BE2C (cell line): ENCODE results near the gene METTL1.
"Not testable (repeated sequence)": the region's sequence is repeated elsewhere in the genome, so short reads cannot be mapped to it uniquely, and the experiment has no call there.

ENCODE experiments used
- DNase-seq: peaks from one replicate; pipeline ENCODE4 v3.0.0-alpha.2; 2020
- H3K27me3 ChIP-seq: fragments of 250-450 bp; sonication (Bioruptor Pico); 2 replicates; pipeline ENCODE4 v1.5.1; 2020; ENCODE audit warnings: mild to moderate bottlenecking
- H3K36me3 ChIP-seq: fragments of 250-450 bp; sonication (Bioruptor Pico); 2 replicates; pipeline ENCODE4 v1.5.1; 2020; ENCODE audit warnings: mild to moderate bottlenecking
- H3K4me1 ChIP-seq: fragments of 250-450 bp; sonication (Bioruptor Pico); 2 replicates; pipeline ENCODE4 v1.5.1; 2020
- H3K4me3 ChIP-seq: 2 replicates; pipeline ENCODE4 v1.5.1; 2011; ENCODE audit warnings: low read depth, low read length
- H3K9me3 ChIP-seq: fragments of 250-450 bp; sonication (Bioruptor Pico); 2 replicates; pipeline ENCODE4 v1.5.1; 2020
- CTCF ChIP-seq: IDR thresholded peaks from 2 replicates; pipeline ENCODE4 v1.5.1; 2012; ENCODE audit warnings: mild to moderate bottlenecking, low read depth, low read length

Gene METTL1

DNA sequence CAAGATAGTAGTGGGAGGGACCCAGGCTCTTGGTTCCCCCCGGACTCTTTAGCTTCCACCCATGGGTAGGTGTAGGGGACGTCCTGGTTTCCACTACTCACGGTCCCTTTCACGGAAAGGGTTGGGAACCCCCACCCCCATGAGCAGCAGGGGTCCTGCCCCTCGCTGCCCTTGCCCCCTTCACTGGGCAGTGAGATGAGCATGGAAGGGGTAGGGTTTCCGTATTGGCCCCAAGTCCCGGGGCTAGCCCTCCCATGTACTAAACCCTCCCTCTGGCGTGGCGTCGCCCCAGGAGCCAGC lies 46.1 kb downstream of the METTL1 start:
- TF ChIP-seq CTCF, result no peak
- Histone ChIP-seq H3K4me1 (peaks cover 2% of the 10 kb centered on the region; the same call in 1 of the 2 replicates), H3K4me3 (peak overlapping the region; percentile 89), H3K36me3 (no peaks in the 10 kb centered on the region), H3K27me3 (no peaks in the 10 kb centered on the region), H3K9me3 (no peaks in the 10 kb centered on the region)
- no peak for DNase-seq

DNA sequence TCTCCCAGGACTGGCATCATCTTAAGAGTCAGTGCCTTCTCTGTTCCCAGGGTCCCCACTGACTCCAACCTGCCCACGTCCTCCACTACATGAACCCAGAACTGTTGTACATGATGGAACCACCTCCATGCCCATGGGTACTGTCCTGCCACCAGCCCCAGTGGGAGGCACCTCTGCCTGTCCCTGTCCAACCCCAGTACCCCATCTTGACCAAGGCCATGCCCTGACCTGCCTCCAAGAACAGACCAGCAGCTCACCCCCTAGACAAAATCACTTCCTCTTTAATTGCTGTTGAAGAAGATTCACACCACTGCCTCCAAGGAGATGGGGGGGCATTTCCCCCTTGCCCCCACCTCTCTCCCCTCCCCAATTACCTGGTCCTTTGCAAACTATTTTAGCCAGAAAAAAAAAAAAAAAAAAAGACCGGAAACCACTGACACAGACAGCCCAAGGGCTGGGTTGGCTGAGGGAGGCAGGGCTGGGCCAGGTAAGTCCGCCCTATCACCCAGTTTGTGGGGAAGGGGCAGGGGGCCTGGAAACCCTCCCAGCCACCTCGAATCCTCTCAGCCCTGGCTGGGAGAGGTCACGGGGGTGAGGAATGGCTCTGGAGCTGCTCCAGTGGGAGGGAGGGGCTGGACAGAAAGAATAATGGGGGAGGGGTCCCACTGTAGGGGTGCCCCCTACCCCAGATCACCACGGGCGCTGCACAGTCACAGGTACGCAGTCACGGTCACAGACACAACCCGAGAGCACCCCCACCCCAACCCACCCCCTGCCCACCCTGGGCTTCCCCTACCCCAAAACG lies 46.8 kb downstream of the METTL1 start:
- DNase-seq, result no peak
- Histone ChIP-seq H3K27me3 (no peaks in the 10 kb centered on the region), H3K4me1 (peaks cover 2% of the 10 kb centered on the region; the same call in 1 of the 2 replicates), H3K4me3 (no peak overlapping the region), H3K36me3 (no peaks in the 10 kb centered on the region), H3K9me3 (no peaks in the 10 kb centered on the region)
- no peak for TF ChIP-seq CTCF

DNA sequence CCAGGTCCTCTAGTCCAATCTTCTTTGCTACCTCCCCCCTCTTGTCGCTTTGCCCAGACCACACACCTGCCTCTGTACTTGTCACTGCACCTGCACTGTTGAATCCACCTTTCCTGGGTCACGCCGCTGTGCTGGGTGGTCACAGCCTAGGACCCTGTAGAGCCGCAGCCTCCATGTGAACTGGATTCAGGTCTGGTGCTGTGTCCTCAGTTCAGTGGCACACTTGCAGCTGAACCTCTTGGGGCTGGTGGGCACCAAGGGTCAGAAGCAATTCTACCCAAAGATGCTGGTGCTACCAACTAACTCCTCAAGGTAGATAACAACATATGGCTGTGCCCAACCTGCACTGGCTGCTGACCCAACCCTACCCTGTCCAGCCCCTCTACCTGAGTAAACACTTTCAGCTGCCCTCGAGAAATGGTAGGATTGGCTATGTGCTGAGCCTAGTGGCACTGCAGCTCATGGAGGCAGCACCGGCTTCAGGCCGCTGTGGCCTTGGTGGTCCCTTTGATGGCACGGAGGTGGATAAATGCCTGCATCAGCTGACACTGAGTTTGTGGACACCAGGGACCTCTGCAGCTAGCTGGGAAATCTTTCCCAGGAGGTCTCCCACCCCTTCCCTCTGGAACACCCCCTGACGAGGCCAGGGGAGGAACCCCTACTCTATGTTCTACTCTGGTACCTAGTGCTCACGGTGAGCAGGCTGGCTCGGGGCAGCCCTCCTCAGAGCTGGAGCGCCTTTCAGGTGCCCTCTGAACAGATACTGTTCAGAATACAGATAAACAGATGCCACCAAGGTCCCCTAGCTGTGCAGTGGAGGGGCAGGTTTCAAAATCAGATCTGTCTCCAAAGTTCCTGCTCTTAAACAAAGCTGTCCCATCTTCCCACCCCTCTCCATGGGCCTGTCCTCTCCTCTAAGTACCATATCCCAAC lies 47.6 kb downstream of the METTL1 start:
- no peak overlapping the region for H3K4me3 ChIP-seq
- TF ChIP-seq CTCF, result no peak
- H3K4me1 ChIP-seq, result peaks cover 2% of the 10 kb centered on the region; the same call in 1 of the 2 replicates
- H3K9me3 ChIP-seq, result no peaks in the 10 kb centered on the region
- no peaks in the 10 kb centered on the region for H3K36me3 ChIP-seq
- DNase-seq, result no peak
- no peaks in the 10 kb centered on the region for H3K27me3 ChIP-seq

GRCh38 chr12:57723630-57723962 lies 48.3 kb downstream of the METTL1 start:
- Histone ChIP-seq H3K4me3 (no peak overlapping the region), H3K27me3 (no peaks in the 10 kb centered on the region), H3K4me1 (peaks cover 2% of the 10 kb centered on the region; the same call in 1 of the 2 replicates), H3K36me3 (peaks cover 3% of the 10 kb centered on the region), H3K9me3 (no peaks in the 10 kb centered on the region)
- no peak for TF ChIP-seq CTCF
- no peak for DNase-seq

GRCh38 chr12:57722716-57723629 lies 48.9 kb downstream of the METTL1 start:
- H3K4me1 ChIP-seq, result peaks cover 2% of the 10 kb centered on the region; the same call in 1 of the 2 replicates
- no peak for TF ChIP-seq CTCF
- H3K4me3 ChIP-seq, result no peak overlapping the region
- peaks cover 9% of the 10 kb centered on the region for H3K36me3 ChIP-seq
- H3K27me3 ChIP-seq, result no peaks in the 10 kb centered on the region
- no peak for DNase-seq
- H3K9me3 ChIP-seq, result no peaks in the 10 kb centered on the region

DNA sequence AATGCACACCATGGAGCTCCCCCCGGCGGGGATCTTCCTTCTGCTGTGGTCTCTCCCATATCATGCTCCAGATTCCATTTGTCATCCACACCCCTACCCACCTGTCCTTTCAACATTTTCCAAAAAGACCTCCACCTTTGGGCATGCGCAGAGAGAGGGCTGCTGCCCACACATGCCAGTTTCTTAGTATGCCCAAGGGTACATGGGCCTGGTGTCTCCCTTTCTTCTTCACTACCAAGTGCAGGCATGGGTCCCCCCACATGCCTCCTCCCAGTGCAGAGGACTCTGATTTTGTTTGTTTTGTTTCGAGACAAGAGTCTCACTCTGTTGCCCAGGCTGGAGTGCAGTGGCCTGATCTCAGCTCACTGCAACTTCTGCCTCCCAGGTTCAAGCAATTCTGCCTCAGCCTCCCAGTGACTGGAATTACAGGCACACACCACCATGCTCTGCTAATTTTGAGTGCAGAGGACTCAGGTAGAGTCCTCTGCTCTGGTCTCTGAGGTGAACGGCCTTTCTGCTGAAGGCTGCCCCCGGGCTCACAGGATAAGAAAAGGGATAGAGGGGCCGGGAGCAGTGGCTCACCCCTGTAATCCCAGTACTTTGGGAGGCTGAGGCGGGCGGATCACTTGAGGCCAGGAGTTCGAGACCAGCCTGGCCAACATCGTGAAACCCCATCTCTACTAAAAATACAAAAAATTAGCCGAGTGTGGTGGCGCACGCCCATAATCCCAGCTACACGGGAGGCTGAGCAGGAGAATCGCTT lies 49.9 kb downstream of the METTL1 start:
- not testable (repeated sequence) for DNase-seq, H3K4me3 ChIP-seq, H3K9me3 ChIP-seq, H3K27me3 ChIP-seq, H3K4me1 ChIP-seq
- peaks cover 14% of the 10 kb centered on the region for H3K36me3 ChIP-seq
